Endothelial cell of umbilical vein (primary cell): ENCODE results near the gene AP1G2.

Source experiments
- EZH2 ChIP-seq: IDR thresholded peaks from 2 replicates; pipeline ENCODE4 v1.6.1; 2012; ENCODE audit warnings: borderline replicate concordance, low read depth, mild to moderate bottlenecking, moderate library complexity, low read length, inconsistent platforms; ENCODE audit not compliant: severe bottlenecking
- FOS ChIP-seq: IDR thresholded peaks from 2 replicates; pipeline ENCODE4 v1.6.1; 2011; ENCODE audit warnings: mild to moderate bottlenecking, low read length, moderate library complexity, borderline replicate concordance; ENCODE audit not compliant: insufficient read depth
- GATA2 ChIP-seq: IDR thresholded peaks from 2 replicates; pipeline ENCODE4 v1.7.0; 2011; ENCODE audit warnings: low read depth, mild to moderate bottlenecking, moderate library complexity, mixed read lengths, low read length; ENCODE audit not compliant: insufficient read length, insufficient read depth
- JUN ChIP-seq: IDR thresholded peaks from 2 replicates; pipeline ENCODE4 v1.6.1; 2011; ENCODE audit warnings: borderline replicate concordance, low read depth; ENCODE audit not compliant: insufficient read length, insufficient read depth
- POLR2A ChIP-seq: IDR thresholded peaks from 2 replicates; pipeline ENCODE4 v1.6.1; 2012; ENCODE audit warnings: low read depth, mild to moderate bottlenecking, control low read depth, low read length
- POLR2AphosphoS5 ChIP-seq: IDR thresholded peaks from 2 replicates; pipeline ENCODE4 v1.6.1; 2012; ENCODE audit warnings: low read depth, mild to moderate bottlenecking, control low read depth, low read length, moderate library complexity; ENCODE audit not compliant: insufficient read depth
- TF ChIP-seq, protein P1 (sequence below), 2 donors: IDR thresholded peaks; 1 replicate in 1 of 2; 2 replicates in 1 of 2; pipeline ENCODE4 v1.5.1; 2011; ENCODE audit warnings: low read length in 2 of 2, mild to moderate bottlenecking in 2 of 2, moderate library complexity in 2 of 2, control low read depth in 1 of 2, inconsistent platforms in 1 of 2, low read depth in 1 of 2; ENCODE audit not compliant: insufficient read depth in 1 of 2; ENCODE audit errors: extremely low read depth in 1 of 2
- TF ChIP-seq, protein P2 (sequence below): IDR thresholded peaks from 2 replicates; pipeline ENCODE4 v1.6.1; 2011; ENCODE audit not compliant: insufficient read depth, insufficient read length

DNA sequence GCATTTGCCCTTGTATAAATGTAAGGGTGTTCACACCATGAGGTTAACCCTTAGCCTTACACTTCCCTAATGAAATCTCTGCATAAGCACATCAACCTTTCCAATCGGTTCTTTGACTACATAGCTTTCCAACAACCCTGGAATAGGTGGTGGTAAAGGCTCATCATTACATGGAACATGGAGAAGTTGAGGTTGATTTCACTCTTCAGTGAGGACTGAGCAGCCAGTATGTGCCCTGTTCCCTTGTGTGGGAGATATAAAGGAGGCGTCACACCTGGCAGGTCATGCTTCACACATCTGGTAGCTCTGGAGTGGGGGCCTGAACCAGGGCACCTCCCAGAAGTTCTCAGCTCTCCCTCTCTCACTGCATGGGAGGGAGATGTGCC, 32.7 kb upstream of the AP1G2 start:
- TF ChIP-seq EZH2 (no peak), JUN (no peak), POLR2A (no peak), POLR2AphosphoS5 (no peak), FOS (no peak), GATA2 (no peak)
- TF ChIP-seq, protein P1, sequence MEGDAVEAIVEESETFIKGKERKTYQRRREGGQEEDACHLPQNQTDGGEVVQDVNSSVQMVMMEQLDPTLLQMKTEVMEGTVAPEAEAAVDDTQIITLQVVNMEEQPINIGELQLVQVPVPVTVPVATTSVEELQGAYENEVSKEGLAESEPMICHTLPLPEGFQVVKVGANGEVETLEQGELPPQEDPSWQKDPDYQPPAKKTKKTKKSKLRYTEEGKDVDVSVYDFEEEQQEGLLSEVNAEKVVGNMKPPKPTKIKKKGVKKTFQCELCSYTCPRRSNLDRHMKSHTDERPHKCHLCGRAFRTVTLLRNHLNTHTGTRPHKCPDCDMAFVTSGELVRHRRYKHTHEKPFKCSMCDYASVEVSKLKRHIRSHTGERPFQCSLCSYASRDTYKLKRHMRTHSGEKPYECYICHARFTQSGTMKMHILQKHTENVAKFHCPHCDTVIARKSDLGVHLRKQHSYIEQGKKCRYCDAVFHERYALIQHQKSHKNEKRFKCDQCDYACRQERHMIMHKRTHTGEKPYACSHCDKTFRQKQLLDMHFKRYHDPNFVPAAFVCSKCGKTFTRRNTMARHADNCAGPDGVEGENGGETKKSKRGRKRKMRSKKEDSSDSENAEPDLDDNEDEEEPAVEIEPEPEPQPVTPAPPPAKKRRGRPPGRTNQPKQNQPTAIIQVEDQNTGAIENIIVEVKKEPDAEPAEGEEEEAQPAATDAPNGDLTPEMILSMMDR (IDR thresholded peaks at IDR 0.05; ENCODE audit: extremely low read depth in 1 of 2, insufficient read depth in 1 of 2, low read depth in 1 of 2, low read length in 2 of 2) = no peak
- TF ChIP-seq, protein P2, sequence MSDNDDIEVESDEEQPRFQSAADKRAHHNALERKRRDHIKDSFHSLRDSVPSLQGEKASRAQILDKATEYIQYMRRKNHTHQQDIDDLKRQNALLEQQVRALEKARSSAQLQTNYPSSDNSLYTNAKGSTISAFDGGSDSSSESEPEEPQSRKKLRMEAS = no peak
